GM13977 (cell line): Measurements from ENCODE around the gene CIPC.

Experiments
- DNase-seq: peaks from one replicate; pipeline ENCODE4 v3.0.0; 2012; ENCODE audit warnings: low spot score
- CTCF ChIP-seq: IDR thresholded peaks from 2 replicates; pipeline ENCODE4 v1.5.1; 2012; ENCODE audit warnings: mild to moderate bottlenecking, control low read depth; ENCODE audit not compliant: insufficient read depth; ENCODE audit errors: extremely low read depth, missing control alignments
- in situ Hi-C: fragments of 300-500 bp; cut with MboI; formaldehyde crosslinking; loops from one replicate; pipeline ENCODE4 v1.12.0; 2022; ENCODE audit warnings: low sequenced_read_pairs, low pct_unique_long_range_greater_than_20kb, mixed read lengths, inconsistent platforms; ENCODE audit not compliant: unreplicated experiment

The CIPC gene

GRCh38 chr14:77119851-77120250, 21.8 kb downstream of the CIPC start:
- DNase-seq = no peak
- in situ Hi-C loops = no loop called here
- TF ChIP-seq CTCF = no peak

GRCh38 chr14:77120771-77121743, 23.0 kb downstream of the CIPC start:
- no peak for TF ChIP-seq CTCF
- in situ Hi-C loops = no loop called here
- DNase-seq = peak; percentile 82

GRCh38 chr14:77122526-77123125, 24.6 kb downstream of the CIPC start:
- no peak for TF ChIP-seq CTCF
- in situ Hi-C loops = no loop called here

GRCh38 chr14:77123381-77124325, 25.6 kb downstream of the CIPC start:
- no peak for TF ChIP-seq CTCF
- no peak for DNase-seq
- in situ Hi-C loops = no loop called here

More at GRCh38 chr14:77122526-77123125, 24.6 kb downstream of the CIPC start:
- DNase-seq = no peak

GRCh38 chr14:77124345-77125280, 26.6 kb downstream of the CIPC start:
- peak; percentile 87 for TF ChIP-seq CTCF
- in situ Hi-C loops = loop anchor here (25.0 kb wide), 1 partner anchor 413 kb away; no protein-coding TSS in a partner anchor
- DNase-seq = peak; percentile 79
